SU-DHL-6 (cell line): ENCODE measurements around the gene RAB10.

Source experiments
- EZH2phosphoT487 ChIP-seq: fragments of 200-600 bp; sonication (generic), shearing (Covaris generic); conservative IDR thresholded peaks from 2 replicates; pipeline ENCODE4 v1.6.1; 2018; ENCODE audit warnings: mild to moderate bottlenecking, antibody characterized with exemption, low read length, moderate library complexity, mixed read lengths
- TF ChIP-seq, protein P1 (sequence below): fragments of 200-600 bp; sonication (generic); IDR thresholded peaks from one replicate; pipeline ENCODE4 v1.5.1; 2017; ENCODE audit warnings: antibody characterized with exemption, mild to moderate bottlenecking, low read length, moderate library complexity; ENCODE audit not compliant: insufficient read depth, poor library complexity, severe bottlenecking

DNA sequence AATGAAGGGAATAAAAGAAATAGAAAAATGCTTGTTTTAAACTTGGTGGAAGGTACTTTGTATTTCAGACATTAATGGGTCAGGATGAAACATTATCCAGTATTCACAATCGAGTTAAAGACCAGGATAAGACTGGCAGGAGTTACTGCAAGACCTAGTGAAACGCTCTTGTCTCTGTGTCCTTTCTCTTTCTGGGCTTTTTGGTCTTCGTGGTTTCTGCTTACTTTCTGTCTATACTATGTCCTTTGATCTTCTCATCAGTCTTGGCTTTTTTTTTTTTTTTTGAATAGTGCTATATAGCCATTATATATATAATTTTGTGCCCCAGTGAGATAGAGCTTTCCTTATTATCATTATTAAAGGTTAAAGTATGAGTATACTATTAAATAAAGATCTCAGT is 96.9 kb downstream of the RAB10 start:
- TF ChIP-seq, protein P1, sequence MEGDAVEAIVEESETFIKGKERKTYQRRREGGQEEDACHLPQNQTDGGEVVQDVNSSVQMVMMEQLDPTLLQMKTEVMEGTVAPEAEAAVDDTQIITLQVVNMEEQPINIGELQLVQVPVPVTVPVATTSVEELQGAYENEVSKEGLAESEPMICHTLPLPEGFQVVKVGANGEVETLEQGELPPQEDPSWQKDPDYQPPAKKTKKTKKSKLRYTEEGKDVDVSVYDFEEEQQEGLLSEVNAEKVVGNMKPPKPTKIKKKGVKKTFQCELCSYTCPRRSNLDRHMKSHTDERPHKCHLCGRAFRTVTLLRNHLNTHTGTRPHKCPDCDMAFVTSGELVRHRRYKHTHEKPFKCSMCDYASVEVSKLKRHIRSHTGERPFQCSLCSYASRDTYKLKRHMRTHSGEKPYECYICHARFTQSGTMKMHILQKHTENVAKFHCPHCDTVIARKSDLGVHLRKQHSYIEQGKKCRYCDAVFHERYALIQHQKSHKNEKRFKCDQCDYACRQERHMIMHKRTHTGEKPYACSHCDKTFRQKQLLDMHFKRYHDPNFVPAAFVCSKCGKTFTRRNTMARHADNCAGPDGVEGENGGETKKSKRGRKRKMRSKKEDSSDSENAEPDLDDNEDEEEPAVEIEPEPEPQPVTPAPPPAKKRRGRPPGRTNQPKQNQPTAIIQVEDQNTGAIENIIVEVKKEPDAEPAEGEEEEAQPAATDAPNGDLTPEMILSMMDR, result no peak
- TF ChIP-seq EZH2phosphoT487, result no peak
